CD14-positive monocyte (primary cell): ENCODE measurements around the gene BPIFB1. TPM values are rescaled to one million over a fixed set of nuclear protein-coding genes. Genes with fewer than 3 reads are reported as not detected.

Experiments used
- DNase-seq, 3 donors: peaks; one replicate each; pipeline ENCODE4 v3.0.0-alpha.2; 2011 to 2022
- H2AFZ ChIP-seq: 2 replicates; pipeline ENCODE4 v1.6.0; 2012; ENCODE audit warnings: mild to moderate bottlenecking, low read depth, low read length, inconsistent platforms; ENCODE audit not compliant: insufficient read depth, poor library complexity, severe bottlenecking
- H3K27ac ChIP-seq, 2 donors: 1 replicate in 1 of 2; 2 replicates in 1 of 2; pipeline ENCODE4 v1.5.1; 2012 to 2013; ENCODE audit warnings: low read length in 2 of 2, control low read depth in 1 of 2, inconsistent platforms in 1 of 2, low read depth in 1 of 2, mild to moderate bottlenecking in 1 of 2
- H3K27me3 ChIP-seq, 2 donors: one replicate each; pipeline versions ENCODE4 v1.6.0 to v1.6.1; 2011 to 2013; ENCODE audit warnings: low read length in 2 of 2; ENCODE audit not compliant: control insufficient read depth in 2 of 2, insufficient read depth in 2 of 2
- H3K36me3 ChIP-seq, 2 donors: replicated peaks in 1 of 2; 1 replicate in 1 of 2; 2 replicates in 1 of 2; pipeline versions ENCODE4 v1.5.1 to v1.6.1; 2012 to 2013; ENCODE audit warnings: low read length in 2 of 2, control low read depth in 1 of 2, inconsistent platforms in 1 of 2, mild to moderate bottlenecking in 1 of 2; ENCODE audit not compliant: insufficient read depth in 2 of 2, control insufficient read depth in 1 of 2
- H3K4me1 ChIP-seq, 2 donors: 1 replicate in 1 of 2; 2 replicates in 1 of 2; pipeline versions ENCODE4 v1.5.1 to v1.6.1; 2012 to 2013; ENCODE audit warnings: low read length in 2 of 2, control low read depth in 1 of 2, inconsistent platforms in 1 of 2, mild to moderate bottlenecking in 1 of 2, moderate library complexity in 1 of 2; ENCODE audit not compliant: insufficient read depth in 2 of 2, control insufficient read depth in 1 of 2
- H3K4me2 ChIP-seq: replicated peaks from 2 replicates; pipeline ENCODE3; 2012; ENCODE audit warnings: low read length, moderate library complexity, mild to moderate bottlenecking; ENCODE audit not compliant: poor library complexity, severe bottlenecking; ENCODE audit errors: extremely low read depth
- H3K4me3 ChIP-seq, 3 experiments: fragments of 200-600 bp in 1 of 3; sonication (generic) in 1 of 3; replicated peaks in 1 of 3; 1 replicate in 2 of 3; 2 replicates in 1 of 3; pipeline ENCODE4 v1.5.1; 2011 to 2013; ENCODE audit warnings: low read length in 3 of 3, mild to moderate bottlenecking in 3 of 3, control low read depth in 2 of 3, low read depth in 2 of 3, inconsistent platforms in 1 of 3, moderate library complexity in 1 of 3
- H3K79me2 ChIP-seq: 2 replicates; pipeline ENCODE4 v1.6.0; 2012; ENCODE audit warnings: mild to moderate bottlenecking, control low read depth, inconsistent platforms, low read length, moderate library complexity; ENCODE audit not compliant: insufficient read depth
- H3K9ac ChIP-seq: 2 replicates; pipeline ENCODE4 v1.6.0; 2017; ENCODE audit warnings: low read length, mild to moderate bottlenecking; ENCODE audit not compliant: insufficient read depth, poor library complexity, severe bottlenecking
- H3K9me3 ChIP-seq, 2 donors: replicated peaks in 1 of 2; 1 replicate in 1 of 2; 2 replicates in 1 of 2; pipeline versions ENCODE4 v1.5.1 to v1.6.1; 2012 to 2013; ENCODE audit warnings: low read length in 2 of 2, control low read depth in 1 of 2; ENCODE audit not compliant: control insufficient read depth in 1 of 2, insufficient read depth in 1 of 2
- H4K20me1 ChIP-seq: 2 replicates; pipeline ENCODE4 v1.6.0; 2012; ENCODE audit warnings: mild to moderate bottlenecking, low read length, control low read depth, moderate library complexity; ENCODE audit not compliant: insufficient read depth
- H3K27ac Mint-ChIP-seq, 7 donors: one replicate each; pipeline ENCODE4 v1.8.0; 2020; ENCODE audit warnings: mild to moderate bottlenecking in 7 of 7, mixed read lengths in 7 of 7, moderate library complexity in 6 of 7, inconsistent platforms in 2 of 7
- H3K27me3 Mint-ChIP-seq, 3 donors: one replicate each; pipeline ENCODE4 v1.8.0; 2021 to 2022; ENCODE audit warnings: low read depth in 3 of 3, mild to moderate bottlenecking in 3 of 3, mixed read lengths in 3 of 3, moderate library complexity in 3 of 3, inconsistent platforms in 1 of 3
- H3K36me3 Mint-ChIP-seq, 2 donors: one replicate each; pipeline ENCODE4 v1.8.0; 2020; ENCODE audit warnings: mixed read lengths in 2 of 2, inconsistent platforms in 1 of 2, mild to moderate bottlenecking in 1 of 2
- H3K4me1 Mint-ChIP-seq: one replicate; pipeline ENCODE4 v1.8.0; 2020; ENCODE audit warnings: mild to moderate bottlenecking, mixed read lengths
- H3K4me3 Mint-ChIP-seq, 2 donors: one replicate each; pipeline ENCODE4 v1.8.0; 2020; ENCODE audit warnings: mild to moderate bottlenecking in 2 of 2, mixed read lengths in 2 of 2, moderate library complexity in 1 of 2
- H3K9me3 Mint-ChIP-seq, 7 donors: one replicate each; pipeline ENCODE4 v1.8.0; 2020 to 2022; ENCODE audit warnings: mixed read lengths in 7 of 7, mild to moderate bottlenecking in 6 of 7, moderate library complexity in 6 of 7, inconsistent platforms in 2 of 7
- WGBS: methylation state at CpG from one replicate; pipeline ENCODE4 v1.1.5; 2013; ENCODE audit warnings: missing lambda C conversion rate; ENCODE audit not compliant: insufficient coverage; 5-methylcytosine and 5-hydroxymethylcytosine counted together
- intact Hi-C, 2 donors: fragments of 100-400 bp; cut with micrococcal nuclease; formaldehyde crosslinking; loops; one replicate each; pipeline versions ENCODE4 v1.15.0 to v1.15.1; 2023
- polyA plus RNA-seq, 3 donors: library from polyadenylated mRNA; depleted of rRNA in 1 of 3; unstranded in 2 of 3; stranded (reverse) in 1 of 3; fragments of 300-500 nt in 2 of 3; fragments of >200 nt in 1 of 3; fragmentation: Illumina TruSeq in 2 of 3; gene quantifications; 1 replicate in 2 of 3; 2 replicates in 1 of 3; pipeline ENCODE4 v1.2.3, GENCODE V29; 2012 to 2021
- TF ChIP-seq, protein P1 (sequence below): fragments of 200-600 bp; IDR thresholded peaks from one replicate; pipeline ENCODE4 v1.8.0; 2022; ENCODE audit warnings: antibody characterized with exemption, mild to moderate bottlenecking

The BPIFB1 gene
- polyA plus RNA-seq, 3 donors = not detected

DNA sequence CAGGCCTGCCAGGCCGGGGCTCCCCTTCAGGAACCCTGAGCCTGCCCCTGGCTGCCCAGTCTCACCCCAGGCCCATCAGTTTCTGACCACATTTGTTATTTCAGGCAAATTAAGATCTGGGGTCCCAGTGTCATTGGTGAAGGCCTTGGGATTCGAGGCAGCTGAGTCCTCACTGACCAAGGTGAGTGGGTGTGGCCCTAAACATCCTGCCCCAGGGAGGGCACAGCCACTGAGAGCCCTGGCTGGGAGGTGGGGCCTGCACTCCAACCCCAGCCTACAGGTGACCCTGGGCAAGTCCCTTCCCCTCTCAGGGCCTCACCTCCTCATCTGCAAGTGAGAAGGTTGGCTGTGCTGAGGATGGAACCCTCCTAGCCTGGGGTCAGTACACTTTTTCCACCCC is 23.8 kb downstream of the BPIFB1 start:
- Histone ChIP-seq H3K4me1 (no peaks in the 10 kb centered on the region), H3K4me2 (no peak overlapping the region), H3K9ac (no peak overlapping the region), H3K9me3 (no peaks in the 10 kb centered on the region), H3K27me3 (no peaks in the 10 kb centered on the region), H3K27ac (no peak overlapping the region), H4K20me1 (no peaks in the 10 kb centered on the region), H3K79me2 (no peaks in the 10 kb centered on the region), H2AFZ (no peak overlapping the region), H3K4me3 (no peak overlapping the region), H3K36me3 (no peaks in the 10 kb centered on the region)
- Mint-ChIP-seq H3K27me3 (peaks cover 0 to 3% (median 3%) of the 10 kb centered on the region in 3 donors), H3K27ac (no peak overlapping the region), H3K4me1 (no peaks in the 10 kb centered on the region), H3K9me3 (peaks cover 0 to 6% (median 0%) of the 10 kb centered on the region in 7 donors), H3K4me3 (no peak overlapping the region), H3K36me3 (no peaks in the 10 kb centered on the region)
- intact Hi-C loops = no loop called here
- WGBS = 80% methylated on average over 1 of the region's 2 CpGs
- TF ChIP-seq, protein P1, sequence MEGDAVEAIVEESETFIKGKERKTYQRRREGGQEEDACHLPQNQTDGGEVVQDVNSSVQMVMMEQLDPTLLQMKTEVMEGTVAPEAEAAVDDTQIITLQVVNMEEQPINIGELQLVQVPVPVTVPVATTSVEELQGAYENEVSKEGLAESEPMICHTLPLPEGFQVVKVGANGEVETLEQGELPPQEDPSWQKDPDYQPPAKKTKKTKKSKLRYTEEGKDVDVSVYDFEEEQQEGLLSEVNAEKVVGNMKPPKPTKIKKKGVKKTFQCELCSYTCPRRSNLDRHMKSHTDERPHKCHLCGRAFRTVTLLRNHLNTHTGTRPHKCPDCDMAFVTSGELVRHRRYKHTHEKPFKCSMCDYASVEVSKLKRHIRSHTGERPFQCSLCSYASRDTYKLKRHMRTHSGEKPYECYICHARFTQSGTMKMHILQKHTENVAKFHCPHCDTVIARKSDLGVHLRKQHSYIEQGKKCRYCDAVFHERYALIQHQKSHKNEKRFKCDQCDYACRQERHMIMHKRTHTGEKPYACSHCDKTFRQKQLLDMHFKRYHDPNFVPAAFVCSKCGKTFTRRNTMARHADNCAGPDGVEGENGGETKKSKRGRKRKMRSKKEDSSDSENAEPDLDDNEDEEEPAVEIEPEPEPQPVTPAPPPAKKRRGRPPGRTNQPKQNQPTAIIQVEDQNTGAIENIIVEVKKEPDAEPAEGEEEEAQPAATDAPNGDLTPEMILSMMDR = no peak
- DNase-seq = no peak

DNA sequence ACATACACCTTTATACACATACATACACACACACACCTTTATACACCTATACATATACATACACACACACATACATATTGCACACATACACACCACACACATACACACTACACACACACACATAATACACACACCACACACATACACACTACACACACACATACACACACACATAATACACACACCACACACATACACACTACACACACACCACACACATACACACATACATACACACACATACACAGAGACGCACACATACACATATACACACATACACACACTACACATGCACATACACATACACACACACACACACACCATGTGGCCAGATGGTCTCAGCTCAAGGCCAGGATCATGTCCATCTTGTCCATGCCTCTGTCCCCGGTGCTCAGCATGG is 25.7 kb downstream of the BPIFB1 start:
- no peak for DNase-seq
- Mint-ChIP-seq H3K4me1 (no peaks in the 10 kb centered on the region), H3K27ac (peak overlapping the region in 1 of 7 donors; percentile 58), H3K9me3 (peaks cover 0 to 6% (median 0%) of the 10 kb centered on the region in 7 donors), H3K4me3 (no peak overlapping the region), H3K27me3 (peaks cover 0 to 3% (median 2%) of the 10 kb centered on the region in 3 donors), H3K36me3 (no peaks in the 10 kb centered on the region)
- H3K27me3 ChIP-seq = no peaks in the 10 kb centered on the region
- H3K9ac ChIP-seq = no peak overlapping the region
- no peaks in the 10 kb centered on the region for H3K79me2 ChIP-seq
- no peaks in the 10 kb centered on the region for H3K36me3 ChIP-seq
- no peaks in the 10 kb centered on the region for H4K20me1 ChIP-seq
- no peaks in the 10 kb centered on the region for H3K4me1 ChIP-seq
- no peaks in the 10 kb centered on the region for H3K9me3 ChIP-seq
- H3K4me3 ChIP-seq = no peak overlapping the region
- intact Hi-C loops = no loop called here
- TF ChIP-seq, protein P1 = no peak
- H3K4me2 ChIP-seq = no peak overlapping the region
- H2AFZ ChIP-seq = no peak overlapping the region
- no peak overlapping the region for H3K27ac ChIP-seq
- WGBS = 100% methylated on average over 1 of the region's 2 CpGs
